ENCODE measurements around the gene PLXDC2. TPM values are rescaled to one million over a fixed set of nuclear protein-coding genes. Genes with fewer than 3 reads are reported as not detected.

Gene PLXDC2
- total and polyA plus RNA-seq, 10 donors = 1.8 to 50.4 (median 29.7) TPM

DNA sequence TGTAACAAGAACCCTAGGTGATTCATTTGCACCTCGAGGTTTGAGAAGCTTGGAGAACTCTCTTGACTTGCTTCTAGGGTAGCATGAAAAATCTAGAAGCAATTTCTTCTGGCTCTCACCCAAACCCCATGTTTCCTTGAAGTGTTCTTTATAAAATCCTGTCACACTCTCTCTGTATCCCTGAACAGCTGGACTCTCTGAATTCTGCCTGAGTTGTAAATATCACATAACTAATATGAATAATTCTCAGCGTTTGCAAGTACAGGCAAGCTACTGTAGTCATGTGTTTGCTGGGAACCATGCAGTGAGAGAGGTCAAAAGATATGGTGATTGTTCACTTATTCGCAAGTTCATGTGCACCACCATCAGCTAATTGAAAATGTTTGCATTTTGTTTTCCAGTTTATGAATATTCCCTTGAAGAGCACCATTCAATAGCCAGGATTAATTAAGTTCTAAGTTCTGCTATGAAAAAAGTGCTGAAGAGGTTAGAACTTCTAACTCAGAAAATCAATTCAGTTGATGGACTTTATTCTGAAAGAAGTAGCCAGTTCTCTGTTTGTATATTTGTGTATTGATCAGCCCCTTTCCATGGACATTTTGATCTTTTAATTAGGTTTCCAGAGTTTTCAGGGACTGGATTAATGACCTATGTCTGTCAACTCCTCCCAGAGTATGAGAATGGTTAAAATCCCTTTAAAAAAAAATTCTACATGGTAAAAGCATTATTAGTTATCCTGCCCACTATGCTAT, 243.0 kb downstream of the PLXDC2 start:
- Histone ChIP-seq H3K4me1 (no peaks in the 10 kb centered on the region), H3K4me3 (no peak overlapping the region), H3K27me3 (replicated peaks in 1 of 7) (no peaks in the 10 kb centered on the region), H3K36me3 (no peaks in the 10 kb centered on the region), H3K9me3 (peaks cover 0 to 15% (median 8%) of the 10 kb centered on the region in 8 donors), H3K27ac (no peak overlapping the region)
- no peak for DNase-seq
- intact Hi-C loops (cut with DNase I; ENCODE audit: low total_unique reads) = no loop called here
- TF ChIP-seq POLR2AphosphoS5 (IDR thresholded peaks at IDR 0.05) (no peak), POLR2A (IDR thresholded peaks at IDR 0.05) (no peak)
- TF ChIP-seq, protein P1, sequence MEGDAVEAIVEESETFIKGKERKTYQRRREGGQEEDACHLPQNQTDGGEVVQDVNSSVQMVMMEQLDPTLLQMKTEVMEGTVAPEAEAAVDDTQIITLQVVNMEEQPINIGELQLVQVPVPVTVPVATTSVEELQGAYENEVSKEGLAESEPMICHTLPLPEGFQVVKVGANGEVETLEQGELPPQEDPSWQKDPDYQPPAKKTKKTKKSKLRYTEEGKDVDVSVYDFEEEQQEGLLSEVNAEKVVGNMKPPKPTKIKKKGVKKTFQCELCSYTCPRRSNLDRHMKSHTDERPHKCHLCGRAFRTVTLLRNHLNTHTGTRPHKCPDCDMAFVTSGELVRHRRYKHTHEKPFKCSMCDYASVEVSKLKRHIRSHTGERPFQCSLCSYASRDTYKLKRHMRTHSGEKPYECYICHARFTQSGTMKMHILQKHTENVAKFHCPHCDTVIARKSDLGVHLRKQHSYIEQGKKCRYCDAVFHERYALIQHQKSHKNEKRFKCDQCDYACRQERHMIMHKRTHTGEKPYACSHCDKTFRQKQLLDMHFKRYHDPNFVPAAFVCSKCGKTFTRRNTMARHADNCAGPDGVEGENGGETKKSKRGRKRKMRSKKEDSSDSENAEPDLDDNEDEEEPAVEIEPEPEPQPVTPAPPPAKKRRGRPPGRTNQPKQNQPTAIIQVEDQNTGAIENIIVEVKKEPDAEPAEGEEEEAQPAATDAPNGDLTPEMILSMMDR (IDR thresholded peaks at IDR 0.05 in 8 of 11, conservative IDR thresholded peaks at IDR 0.05 in 3 of 11) = no peak
- 38 to 50% (median 44%) methylated on average over 3 of the region's 3 CpGs for WGBS, 5 donors

DNA sequence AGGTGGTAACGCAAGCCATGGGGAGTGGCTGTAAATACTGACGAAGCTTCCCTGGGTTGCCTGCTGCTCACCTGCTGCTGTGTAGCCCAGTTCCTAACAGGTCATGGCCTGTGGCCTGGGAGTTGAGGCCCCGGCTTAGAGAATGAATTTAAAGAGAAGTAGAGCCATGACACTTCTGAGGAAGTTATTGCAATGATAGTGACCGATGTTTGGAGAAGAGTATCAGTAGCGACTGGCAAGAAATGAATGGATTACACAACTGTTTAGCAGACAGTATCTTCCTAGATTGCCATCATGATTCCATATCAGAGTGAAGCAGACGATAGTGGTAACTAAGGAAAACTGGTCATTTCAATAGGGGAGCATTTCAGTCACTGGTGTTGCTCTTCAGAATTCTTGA, 249.6 kb downstream of the PLXDC2 start:
- Histone ChIP-seq H3K36me3 (no peaks in the 10 kb centered on the region), H3K4me3 (no peak overlapping the region), H3K27me3 (replicated peaks in 1 of 7) (no peaks in the 10 kb centered on the region), H3K27ac (no peak overlapping the region), H3K9me3 (peaks cover 0 to 18% (median 9%) of the 10 kb centered on the region in 8 donors), H3K4me1 (no peaks in the 10 kb centered on the region)
- DNase-seq = no peak
- TF ChIP-seq POLR2A (IDR thresholded peaks at IDR 0.05) (no peak), POLR2AphosphoS5 (IDR thresholded peaks at IDR 0.05) (no peak)
- TF ChIP-seq, protein P1 (IDR thresholded peaks at IDR 0.05 in 8 of 11, conservative IDR thresholded peaks at IDR 0.05 in 3 of 11) = no peak
- intact Hi-C loops (cut with DNase I; ENCODE audit: low total_unique reads) = no loop called here
- 80 to 93% (median 81%) methylated on average over 6 of the region's 6 CpGs for WGBS, 5 donors

DNA sequence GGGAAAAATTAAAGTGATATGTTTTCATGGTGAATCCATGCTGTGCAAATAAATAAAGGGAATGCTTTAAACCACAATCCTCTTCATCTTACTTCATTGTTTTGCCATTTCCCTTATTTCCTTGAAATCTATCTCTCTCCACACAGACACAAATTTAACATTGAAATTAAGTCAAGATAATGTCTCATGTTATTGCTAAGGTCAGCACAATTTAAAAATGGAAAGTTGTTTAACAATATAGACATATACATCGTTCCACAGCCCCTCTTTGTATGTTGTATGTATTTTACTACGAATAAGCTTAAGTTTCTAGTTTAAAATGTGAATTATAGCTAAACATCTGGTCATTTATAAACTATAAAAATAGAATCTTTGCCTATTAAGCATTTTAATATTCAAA, 256.9 kb downstream of the PLXDC2 start:
- Histone ChIP-seq H3K9me3 (peaks cover 0 to 14% (median 6%) of the 10 kb centered on the region in 8 donors), H3K36me3 (no peaks in the 10 kb centered on the region), H3K4me1 (no peaks in the 10 kb centered on the region), H3K27ac (no peak overlapping the region), H3K27me3 (replicated peaks in 1 of 7) (no peaks in the 10 kb centered on the region), H3K4me3 (no peak overlapping the region)
- 62 to 78% (median 75%) methylated on average over 2 of the region's 2 CpGs for WGBS, 5 donors
- no peak for DNase-seq
- TF ChIP-seq POLR2A (IDR thresholded peaks at IDR 0.05) (no peak), POLR2AphosphoS5 (IDR thresholded peaks at IDR 0.05) (no peak)
- TF ChIP-seq, protein P1 (IDR thresholded peaks at IDR 0.05 in 8 of 11, conservative IDR thresholded peaks at IDR 0.05 in 3 of 11) = no peak
- intact Hi-C loops (cut with DNase I; ENCODE audit: low total_unique reads) = no loop called here

DNA sequence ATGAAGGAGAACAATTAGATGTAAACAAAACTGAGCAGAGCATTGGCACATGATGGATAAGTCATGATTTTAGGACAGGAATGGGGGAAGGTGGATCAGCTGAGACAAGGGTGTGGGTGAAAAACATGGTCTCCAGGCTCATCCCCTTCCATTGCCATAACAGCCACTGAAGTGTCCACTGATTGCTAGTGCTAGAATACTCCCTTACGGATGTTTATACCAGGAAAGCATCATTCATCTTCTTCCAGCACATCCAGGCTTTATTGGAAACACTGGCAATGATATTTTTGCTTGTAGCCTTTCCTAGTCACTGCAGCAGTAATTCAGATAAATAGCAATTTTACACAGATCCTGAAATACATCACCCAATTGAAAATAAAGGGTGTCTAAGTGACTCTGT, 259.5 kb downstream of the PLXDC2 start:
- intact Hi-C loops (cut with DNase I; ENCODE audit: low total_unique reads) = no loop called here
- WGBS, 5 donors = 71 to 92% (median 78%) methylated on average over 1 of the region's 1 CpG
- DNase-seq = no peak
- H3K27me3 ChIP-seq (replicated peaks in 1 of 7) = no peaks in the 10 kb centered on the region
- no peak overlapping the region for H3K27ac ChIP-seq
- no peaks in the 10 kb centered on the region for H3K4me1 ChIP-seq
- H3K9me3 ChIP-seq = peaks cover 0 to 18% (median 6%) of the 10 kb centered on the region in 8 donors
- no peak overlapping the region for H3K4me3 ChIP-seq
- H3K36me3 ChIP-seq = no peaks in the 10 kb centered on the region
- TF ChIP-seq, protein P1 (IDR thresholded peaks at IDR 0.05 in 8 of 11, conservative IDR thresholded peaks at IDR 0.05 in 3 of 11) = no peak
- TF ChIP-seq POLR2A (IDR thresholded peaks at IDR 0.05) = no peak
- TF ChIP-seq POLR2AphosphoS5 (IDR thresholded peaks at IDR 0.05) = no peak
